AG04449 (cell line): Measurements from ENCODE around the gene SLIT3.

ENCODE experiments used
- CTCF ChIA-PET: fragments of 350-600 bp; formaldehyde crosslinking; extraction: SDS; loops from one replicate; lab custom pipeline; 2021; ENCODE audit warnings: antibody characterized with exemption; lab: Yijun Ruan, JAX
- POLR2A ChIA-PET: fragments of 400-600, 350-600 bp; formaldehyde crosslinking; extraction: SDS; loops from one replicate; lab custom pipeline; 2020; ENCODE audit warnings: antibody characterized with exemption, inconsistent platforms; lab: Yijun Ruan, JAX
- DNase-seq: peaks from one replicate; pipeline ENCODE4 v3.0.0-alpha.2; 2010; ENCODE audit warnings: low read depth, low spot score
- H3K4me3 ChIP-seq: 2 replicates; pipeline ENCODE4 v1.5.1; 2011; ENCODE audit warnings: low read depth, mild to moderate bottlenecking, control low read depth, low read length
- CTCF ChIP-seq: IDR thresholded peaks from one replicate; pipeline ENCODE4 v1.5.1; 2011; ENCODE audit warnings: mild to moderate bottlenecking, moderate library complexity, low read length, control low read depth, inconsistent platforms; ENCODE audit not compliant: insufficient read depth; ENCODE audit errors: missing control alignments

The SLIT3 gene

GRCh38 chr5:169300468-169301385, at the start of gene SLIT3:
Gene SLIT3 (minus strand): TSS chr5:169301139. CDS start chr5:169300709, 430 bp downstream.
- ChIA-PET CTCF (interaction anchor here (0.9 to 9.1 kb wide), 17 partner anchors 11 to 351 kb away, joined by 3 to 129 read pairs (median 6); no protein-coding TSS in a partner anchor), POLR2A (interaction anchor here (1.3 to 1.6 kb wide), 2 partner anchors 50 to 140 kb away, joined by 4 to 6 read pairs; no protein-coding TSS in a partner anchor)
- no peak for TF ChIP-seq CTCF
- DNase-seq: peak; percentile 42
- peak within 1 kb of the TSS; percentile 74 for H3K4me3 ChIP-seq

DNA sequence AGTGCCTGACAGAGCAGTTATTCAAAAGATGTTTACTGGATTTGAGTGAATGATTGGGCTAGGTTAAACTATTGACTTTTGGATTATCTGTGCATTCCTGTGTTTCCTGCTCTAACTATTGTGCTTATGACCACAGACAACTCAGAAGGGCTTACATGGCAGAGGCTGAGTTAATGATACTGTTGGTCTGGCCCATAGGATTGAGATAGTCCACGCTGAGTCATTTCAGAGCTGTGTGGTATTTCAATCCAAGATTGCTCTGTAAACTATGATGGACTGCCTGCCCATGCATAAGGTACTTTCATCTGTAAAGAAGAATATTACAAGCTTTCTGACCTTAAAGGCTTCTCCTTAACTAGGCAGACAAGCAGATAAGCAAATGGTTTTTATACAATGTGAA, 49.1 kb upstream of the SLIT3 start:
- no peak for TF ChIP-seq CTCF
- DNase-seq: peak; percentile 51
- ChIA-PET CTCF (interaction anchor here (1.1 to 1.4 kb wide), 3 partner anchors 49 to 231 kb away, joined by 4 to 5 read pairs (median 4); partner anchors contain the start of gene SLIT3), POLR2A (interaction anchor here (1.2 to 1.3 kb wide), 3 partner anchors 50 to 393 kb away, joined by 3 to 4 read pairs (median 4); partner anchors contain the start of gene SLIT3)
- H3K4me3 ChIP-seq: no peak overlapping the region

DNA sequence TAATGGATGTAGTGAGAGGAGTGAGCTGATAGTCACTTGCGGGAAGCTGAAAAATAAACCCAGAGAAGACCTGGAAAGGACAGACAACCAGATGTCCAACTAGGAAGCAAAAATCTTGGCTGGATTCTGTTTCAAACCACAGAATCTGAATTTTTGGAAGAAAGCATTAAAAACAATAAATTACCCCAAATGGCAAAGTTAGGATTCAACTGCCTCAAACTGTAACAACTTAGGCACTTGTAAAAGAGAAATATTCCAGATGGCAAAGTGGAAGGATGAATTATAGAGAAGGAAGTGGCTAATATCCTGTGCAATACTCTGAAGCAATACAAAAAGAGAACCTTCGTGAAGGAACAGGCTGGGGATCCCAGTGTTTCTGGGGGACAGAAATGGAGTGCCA, 46.8 kb upstream of the SLIT3 start:
- DNase-seq: no peak
- H3K4me3 ChIP-seq: no peak overlapping the region
- no peak for TF ChIP-seq CTCF
- CTCF ChIA-PET: interaction anchor here (2.1 kb wide), 1 partner anchor 45 kb away, joined by 12 read pairs; no protein-coding TSS in a partner anchor
- POLR2A ChIA-PET: no interaction called here

GRCh38 chr5:169344629-169345028, 43.7 kb upstream of the SLIT3 start:
- ChIA-PET CTCF (interaction anchor here (1.2 to 2.2 kb wide), 3 partner anchors 14 to 357 kb away, joined by 4 to 5 read pairs (median 5); no protein-coding TSS in a partner anchor), POLR2A (no interaction called here)
- DNase-seq: no peak
- no peak overlapping the region for H3K4me3 ChIP-seq
- no peak for TF ChIP-seq CTCF

- no peak for TF ChIP-seq CTCF
- CTCF ChIA-PET: interaction anchor here (0.6 to 1.6 kb wide), 4 partner anchors 11 to 357 kb away, joined by 3 to 5 read pairs (median 3); no protein-coding TSS in a partner anchor
- DNase-seq: no peak
- H3K4me3 ChIP-seq: no peak overlapping the region
- POLR2A ChIA-PET: interaction anchor here (0.6 kb wide), 1 partner anchor 59 kb away, joined by 4 read pairs; no protein-coding TSS in a partner anchor
These were observed 42.8 kb upstream of the SLIT3 start for GRCh38 chr5:169343766-169344165.

DNA sequence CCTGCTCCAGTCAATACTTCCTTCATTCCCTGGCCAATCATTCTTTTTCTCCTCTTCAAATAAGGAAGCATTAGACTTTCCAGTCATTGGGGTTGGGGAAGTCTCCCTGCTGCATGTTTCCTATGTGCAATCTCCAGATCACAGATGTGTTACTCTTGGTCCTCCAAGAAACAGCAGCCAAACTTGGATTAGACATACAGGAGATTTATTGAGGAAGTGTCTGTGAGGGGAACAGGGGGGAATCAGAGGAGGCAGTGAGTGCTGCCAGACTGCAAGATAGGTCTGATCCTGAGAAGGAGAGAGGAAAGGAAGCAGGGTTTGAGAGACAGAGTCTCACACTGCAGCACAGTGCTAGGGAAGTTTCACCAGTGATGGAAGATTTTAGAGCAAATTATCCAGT, 40.6 kb upstream of the SLIT3 start:
- CTCF ChIA-PET: no interaction called here
- POLR2A ChIA-PET: no interaction called here
- no peak for DNase-seq
- TF ChIP-seq CTCF: no peak
- H3K4me3 ChIP-seq: no peak overlapping the region
